Fibroblast of pulmonary artery (primary cell): ENCODE data around the gene VRK2.

Source experiments
- DNase-seq: peaks from one replicate; pipeline ENCODE4 v3.0.0-alpha.2; 2010; ENCODE audit warnings: low read depth
- H3K4me3 ChIP-seq: replicated peaks from 2 replicates; pipeline ENCODE4 v1.5.1; 2011; ENCODE audit warnings: low read depth, mild to moderate bottlenecking, control low read depth, low read length, moderate library complexity
- CTCF ChIP-seq: IDR thresholded peaks from 2 replicates; pipeline ENCODE4 v1.5.1; 2011; ENCODE audit warnings: mild to moderate bottlenecking, control low read depth, low read length, inconsistent platforms; ENCODE audit errors: missing control alignments

Gene VRK2

GRCh38 chr2:58064086-58064485 lies 17.5 kb downstream of the VRK2 start:
- no peak for DNase-seq
- H3K4me3 ChIP-seq: no peak overlapping the region

GRCh38 chr2:58065248-58065647 lies 18.6 kb downstream of the VRK2 start:
- no peak overlapping the region for H3K4me3 ChIP-seq
- no peak for TF ChIP-seq CTCF
- DNase-seq: no peak

More at GRCh38 chr2:58064086-58064485, 17.5 kb downstream of the VRK2 start:
- TF ChIP-seq CTCF: no peak

DNA sequence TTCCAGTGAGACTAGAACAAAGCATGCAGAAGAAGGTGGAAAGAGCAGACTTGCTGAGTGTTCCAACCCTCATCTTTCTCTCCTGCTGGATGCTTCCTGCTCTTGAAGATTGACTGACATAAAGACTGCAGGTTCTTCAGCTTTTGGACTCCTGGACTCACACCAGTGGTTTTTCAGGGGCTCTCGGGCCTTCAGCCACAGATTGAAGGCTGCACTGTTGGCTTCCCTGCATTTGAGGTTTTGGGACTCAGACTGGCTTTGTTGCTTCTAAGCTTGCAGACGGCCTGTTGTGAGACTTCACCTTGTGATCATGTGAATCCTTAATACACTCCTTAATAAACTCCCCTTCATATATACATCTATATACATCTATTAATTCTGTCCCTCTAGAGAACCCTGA lies 20.4 kb downstream of the VRK2 start:
- no peak for TF ChIP-seq CTCF

GRCh38 chr2:58070765-58071164 lies 24.2 kb downstream of the VRK2 start:
- TF ChIP-seq CTCF: no peak
- no peak overlapping the region for H3K4me3 ChIP-seq
- no peak for DNase-seq

More for the DNA sequence above, 20.4 kb downstream of the VRK2 start:
- no peak for DNase-seq
- no peak overlapping the region for H3K4me3 ChIP-seq

- TF ChIP-seq CTCF: no peak
- DNase-seq: no peak
- no peak overlapping the region for H3K4me3 ChIP-seq
These were observed 25.5 kb downstream of the VRK2 start for GRCh38 chr2:58072102-58072501.

GRCh38 chr2:58073008-58073407 lies 26.4 kb downstream of the VRK2 start:
- no peak for TF ChIP-seq CTCF
- DNase-seq: no peak
- no peak overlapping the region for H3K4me3 ChIP-seq

DNA sequence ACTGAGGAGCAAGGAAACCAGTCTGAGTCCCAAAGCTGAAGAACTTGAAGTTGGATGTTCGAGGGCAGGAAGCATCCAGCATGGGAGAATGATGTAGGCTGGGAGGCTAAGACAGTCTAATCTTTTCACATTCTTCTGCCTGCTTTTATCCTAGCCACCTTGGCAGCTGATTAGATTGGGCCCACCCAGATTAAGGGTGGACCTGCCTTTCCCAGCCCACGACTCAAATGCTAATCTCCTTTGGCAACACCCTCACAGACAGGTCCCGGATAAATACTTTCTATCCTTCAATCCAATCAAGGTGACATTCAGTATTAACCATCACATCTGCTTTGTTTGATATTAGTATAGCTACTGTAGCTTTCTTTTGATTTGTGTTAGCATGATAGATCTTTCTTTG lies 27.1 kb downstream of the VRK2 start:
- no peak for TF ChIP-seq CTCF
- DNase-seq: no peak
- H3K4me3 ChIP-seq: no peak overlapping the region
